Lung (tissue), 12 donors: ENCODE results near the gene CDR2. TPM values are rescaled to one million over a fixed set of nuclear protein-coding genes. Genes with fewer than 3 reads are reported as not detected.

Source experiments
- ATAC-seq: fragments of 200-7000 bp; cut with Tn5 transposase; one replicate; pipeline ENCODE4 v1.9.1; 2020; ENCODE audit warnings: moderate number of reproducible peaks; ENCODE audit not compliant: insufficient read depth, low FRiP score
- DNase-seq, 3 donors: peaks; one replicate each; pipeline ENCODE4 v3.0.0-alpha.2; 2013 to 2017
- H3K27ac ChIP-seq, 2 donors: one replicate each; pipeline ENCODE4 v1.5.1; 2013; ENCODE audit warnings: mild to moderate bottlenecking in 2 of 2, moderate library complexity in 2 of 2, control low read depth in 1 of 2, inconsistent platforms in 1 of 2, low read depth in 1 of 2, low read length in 1 of 2
- H3K27me3 ChIP-seq, 3 donors: one replicate each; pipeline ENCODE4 v1.5.1; 2013; ENCODE audit warnings: low read length in 2 of 3; ENCODE audit not compliant: control insufficient read depth in 3 of 3, insufficient read depth in 3 of 3
- H3K36me3 ChIP-seq, 4 donors: one replicate each; pipeline ENCODE4 v1.5.1; 2013; ENCODE audit warnings: low read length in 4 of 4, mild to moderate bottlenecking in 1 of 4, moderate library complexity in 1 of 4; ENCODE audit not compliant: control insufficient read depth in 4 of 4, insufficient read depth in 4 of 4
- H3K4me1 ChIP-seq, 5 donors: one replicate each; pipeline ENCODE4 v1.5.1; 2013; ENCODE audit warnings: low read length in 5 of 5, mild to moderate bottlenecking in 2 of 5, moderate library complexity in 1 of 5; ENCODE audit not compliant: control insufficient read depth in 5 of 5, insufficient read depth in 5 of 5
- H3K4me3 ChIP-seq: one replicate; pipeline ENCODE4 v1.5.1; 2013; ENCODE audit warnings: mild to moderate bottlenecking, control low read depth, moderate library complexity
- H3K9ac ChIP-seq, 2 donors: one replicate each; pipeline ENCODE4 v1.5.1; 2013; ENCODE audit warnings: low read length in 2 of 2, control low read depth in 1 of 2; ENCODE audit not compliant: insufficient read depth in 1 of 2
- H3K9me3 ChIP-seq, 4 donors: one replicate each; pipeline ENCODE4 v1.5.1; 2013; ENCODE audit warnings: low read length in 3 of 4, mild to moderate bottlenecking in 1 of 4, moderate library complexity in 1 of 4; ENCODE audit not compliant: control insufficient read depth in 4 of 4, insufficient read depth in 3 of 4
- WGBS, 2 donors: extraction: QIAGEN DNeasy Blood & Tissue Kit; methylation state at CpG; one replicate each; pipeline ENCODE4 v1.1.7; 2013; 5-methylcytosine and 5-hydroxymethylcytosine counted together
- polyA plus RNA-seq, 2 donors: library from polyadenylated mRNA; stranded (reverse); fragments of 200-250 nt; gene quantifications; one replicate each; pipeline ENCODE4 v1.2.1, GENCODE V29; 2013
- total RNA-seq, 2 donors: library from RNA; depleted of rRNA in 1 of 2; stranded (reverse); fragments of >200 nt in 1 of 2; gene quantifications; one replicate each; pipeline ENCODE4 v1.2.1, GENCODE V29; 2014 to 2021
- TF ChIP-seq, protein P1 (sequence below): IDR thresholded peaks from 2 replicates; pipeline ENCODE4 v1.5.1; 2012; ENCODE audit warnings: mild to moderate bottlenecking; ENCODE audit errors: control extremely low read depth, extremely low read depth
- donor health status: control.
- donor health status: control.
- donor health status: Bipolar disorder and iron deficiency.
- donor health status: healthy.
- donor health status: DM: yes; HTN: yes; CAD: no.

The CDR2 gene
- total and polyA plus RNA-seq, 4 donors: 11.3 to 27.0 (median 14.0) TPM

DNA sequence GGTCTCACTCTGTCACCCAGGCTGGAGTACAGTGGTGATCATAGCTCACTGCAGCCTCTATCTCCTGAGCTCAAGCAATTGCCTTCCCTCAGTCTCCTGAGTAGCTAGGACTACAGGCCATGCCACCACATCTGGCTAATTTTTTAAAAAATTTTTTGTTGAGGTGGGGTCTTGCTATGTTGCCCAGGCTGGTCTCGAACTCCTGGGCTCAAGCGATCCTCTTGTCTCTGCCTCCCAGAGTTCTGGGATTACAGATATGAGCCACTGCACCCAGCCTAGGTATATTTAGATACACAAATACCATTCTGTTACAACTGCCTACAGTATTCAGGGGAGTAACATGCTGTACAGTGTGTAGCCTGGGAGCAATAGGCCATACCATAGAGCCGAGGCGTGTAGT is 62.9 kb downstream of the CDR2 start:
- no peak overlapping the region for H3K4me3 ChIP-seq
- peaks cover 0 to 2% (median 0%) of the 10 kb centered on the region in 4 donors for H3K9me3 ChIP-seq
- no peak overlapping the region for H3K9ac ChIP-seq
- no peaks in the 10 kb centered on the region for H3K4me1 ChIP-seq
- H3K27ac ChIP-seq: no peak overlapping the region
- TF ChIP-seq, protein P1, sequence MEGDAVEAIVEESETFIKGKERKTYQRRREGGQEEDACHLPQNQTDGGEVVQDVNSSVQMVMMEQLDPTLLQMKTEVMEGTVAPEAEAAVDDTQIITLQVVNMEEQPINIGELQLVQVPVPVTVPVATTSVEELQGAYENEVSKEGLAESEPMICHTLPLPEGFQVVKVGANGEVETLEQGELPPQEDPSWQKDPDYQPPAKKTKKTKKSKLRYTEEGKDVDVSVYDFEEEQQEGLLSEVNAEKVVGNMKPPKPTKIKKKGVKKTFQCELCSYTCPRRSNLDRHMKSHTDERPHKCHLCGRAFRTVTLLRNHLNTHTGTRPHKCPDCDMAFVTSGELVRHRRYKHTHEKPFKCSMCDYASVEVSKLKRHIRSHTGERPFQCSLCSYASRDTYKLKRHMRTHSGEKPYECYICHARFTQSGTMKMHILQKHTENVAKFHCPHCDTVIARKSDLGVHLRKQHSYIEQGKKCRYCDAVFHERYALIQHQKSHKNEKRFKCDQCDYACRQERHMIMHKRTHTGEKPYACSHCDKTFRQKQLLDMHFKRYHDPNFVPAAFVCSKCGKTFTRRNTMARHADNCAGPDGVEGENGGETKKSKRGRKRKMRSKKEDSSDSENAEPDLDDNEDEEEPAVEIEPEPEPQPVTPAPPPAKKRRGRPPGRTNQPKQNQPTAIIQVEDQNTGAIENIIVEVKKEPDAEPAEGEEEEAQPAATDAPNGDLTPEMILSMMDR: no peak
- ATAC-seq (no peak), DNase-seq (no peak)
- H3K27me3 ChIP-seq: no peaks in the 10 kb centered on the region
- 92 to 95% methylated on average over 4 of the region's 4 CpGs for WGBS, 2 donors
- H3K36me3 ChIP-seq: peaks cover 9 to 68% (median 18%) of the 10 kb centered on the region in 4 donors

- Histone ChIP-seq H3K27ac (no peak overlapping the region), H3K9me3 (peaks cover 0 to 2% (median 0%) of the 10 kb centered on the region in 4 donors), H3K4me3 (no peak overlapping the region), H3K9ac (no peak overlapping the region), H3K27me3 (no peaks in the 10 kb centered on the region), H3K4me1 (no peaks in the 10 kb centered on the region), H3K36me3 (peaks cover 3 to 65% (median 20%) of the 10 kb centered on the region in 4 donors)
- no peak for DNase-seq
- ATAC-seq: no peak
- TF ChIP-seq, protein P1: no peak
- 95 to 96% methylated on average over 24 of the region's 24 CpGs for WGBS, 2 donors
These were observed 65.4 kb downstream of the CDR2 start for GRCh38 chr16:22308824-22309520.

DNA sequence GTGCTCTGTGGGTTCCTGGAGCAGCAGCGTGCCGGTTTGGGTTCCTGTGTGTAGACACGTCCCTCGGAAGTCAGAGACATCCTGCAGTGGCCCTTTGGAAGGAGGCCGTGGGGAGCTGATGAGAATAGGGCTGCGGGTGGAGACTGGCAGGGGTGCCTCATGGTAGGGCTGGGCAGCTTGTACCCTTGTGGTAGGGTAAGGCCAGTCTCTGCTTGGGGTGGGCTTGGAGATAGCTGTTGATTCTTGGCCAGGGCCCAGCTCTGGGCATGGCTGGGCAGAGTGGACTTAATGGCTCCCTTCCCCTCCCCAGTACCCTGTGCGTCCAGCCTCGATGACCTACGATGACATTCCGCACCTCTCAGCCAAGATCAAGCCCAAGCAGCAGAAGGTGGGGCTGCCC is 66.6 kb downstream of the CDR2 start:
- H3K27ac ChIP-seq: no peak overlapping the region
- no peak overlapping the region for H3K4me3 ChIP-seq
- H3K27me3 ChIP-seq: no peaks in the 10 kb centered on the region
- 94 to 98% methylated on average over 9 to 10 of the region's 10 CpGs for WGBS, 2 donors
- TF ChIP-seq, protein P1: no peak
- no peak overlapping the region for H3K9ac ChIP-seq
- DNase-seq (no peak), ATAC-seq (no peak)
- H3K9me3 ChIP-seq: peaks cover 0 to 2% (median 0%) of the 10 kb centered on the region in 4 donors
- H3K4me1 ChIP-seq: no peaks in the 10 kb centered on the region
- H3K36me3 ChIP-seq: peaks cover 6 to 62% (median 22%) of the 10 kb centered on the region in 4 donors
